HepG2 (cell line): Measurements from ENCODE around the gene HES1. TPM values are rescaled to one million over a fixed set of nuclear protein-coding genes. Genes with fewer than 3 reads are reported as not detected.

Source experiments
- ELF3 ChIP-seq: IDR thresholded peaks from 2 replicates; pipeline ENCODE4 v1.6.1; 2016; ENCODE audit warnings: missing genetic modification reagents, missing compliant biosample characterization
- HIVEP1 ChIP-seq: sonication (generic); formaldehyde crosslinking; IDR thresholded peaks from 2 replicates; pipeline ENCODE4 v1.4.0; 2020; ENCODE audit warnings: mild to moderate bottlenecking, missing genetic modification reagents
- HNF4A ChIP-seq: sonication (generic); formaldehyde crosslinking; IDR thresholded peaks from 2 replicates; pipeline ENCODE4 v1.4.0; 2020; ENCODE audit warnings: missing genetic modification reagents
- KLF9 ChIP-seq: IDR thresholded peaks from 2 replicates; pipeline ENCODE4 v1.6.1; 2016; ENCODE audit warnings: low read depth
- MTA3 ChIP-seq: sonication (generic); formaldehyde crosslinking; IDR thresholded peaks from 2 replicates; pipeline ENCODE4 v1.4.0; 2020; ENCODE audit warnings: missing genetic modification reagents
- NR2F2 ChIP-seq: IDR thresholded peaks from 2 replicates; pipeline ENCODE4 v1.6.1; 2012; ENCODE audit warnings: low read depth, inconsistent platforms, borderline replicate concordance
- SAFB2 ChIP-seq: sonication (generic); formaldehyde crosslinking; IDR thresholded peaks from 2 replicates; pipeline ENCODE4 v1.5.1; 2020; ENCODE audit warnings: missing genetic modification reagents, low read depth, mild to moderate bottlenecking, borderline replicate concordance
- SKI ChIP-seq: fragments of 450-650 bp; IDR thresholded peaks from one replicate; pipeline ENCODE4 v1.6.1; 2018; ENCODE audit warnings: mild to moderate bottlenecking; ENCODE audit not compliant: partially characterized antibody
- SP1 ChIP-seq, 2 experiments: fragments of 450-650 bp in 1 of 2; sonication (generic) in 1 of 2; formaldehyde crosslinking in 1 of 2; IDR thresholded peaks; 2 replicates each; pipeline versions ENCODE4 v1.4.0 to v1.6.1; 2016 to 2020; ENCODE audit warnings: missing genetic modification reagents in 1 of 2
- TP53 ChIP-seq: sonication (generic); formaldehyde crosslinking; conservative IDR thresholded peaks from 2 replicates; pipeline ENCODE4 v1.4.0; 2020; ENCODE audit warnings: missing genetic modification reagents
- ZNF10 ChIP-seq: sonication (generic); formaldehyde crosslinking; IDR thresholded peaks from 2 replicates; pipeline ENCODE4 v1.4.0; 2020; ENCODE audit warnings: mild to moderate bottlenecking, low read depth, missing genetic modification reagents, borderline replicate concordance
- ZNF124 ChIP-seq: sonication (generic); formaldehyde crosslinking; IDR thresholded peaks from 2 replicates; pipeline ENCODE4 v1.4.0; 2020; ENCODE audit warnings: missing genetic modification reagents
- ZNF296 ChIP-seq: sonication (generic); formaldehyde crosslinking; conservative IDR thresholded peaks from 2 replicates; pipeline ENCODE4 v1.5.0; 2020; ENCODE audit warnings: mild to moderate bottlenecking, missing genetic modification reagents
- ZNF44 ChIP-seq: sonication (generic); formaldehyde crosslinking; IDR thresholded peaks from 2 replicates; pipeline ENCODE4 v1.5.1; 2020; ENCODE audit warnings: mild to moderate bottlenecking, missing genetic modification reagents
- ZNF570 ChIP-seq: sonication (generic); formaldehyde crosslinking; IDR thresholded peaks from 2 replicates; pipeline ENCODE4 v1.4.0; 2020; ENCODE audit warnings: mild to moderate bottlenecking, missing genetic modification reagents, borderline replicate concordance
- ZNF616 ChIP-seq: sonication (generic); formaldehyde crosslinking; IDR thresholded peaks from 2 replicates; pipeline ENCODE4 v1.5.0; 2020; ENCODE audit warnings: low read depth, mild to moderate bottlenecking, missing genetic modification reagents
- ZNF674 ChIP-seq: sonication (generic); formaldehyde crosslinking; IDR thresholded peaks from 2 replicates; pipeline ENCODE4 v1.5.0; 2020; ENCODE audit warnings: low read depth, mild to moderate bottlenecking, missing genetic modification reagents
- ZNF788 ChIP-seq: sonication (generic); formaldehyde crosslinking; IDR thresholded peaks from 2 replicates; pipeline ENCODE4 v1.5.0; 2020; ENCODE audit warnings: mild to moderate bottlenecking, missing genetic modification reagents, borderline replicate concordance
- ZNF850 ChIP-seq: sonication (generic); formaldehyde crosslinking; conservative IDR thresholded peaks from 2 replicates; pipeline ENCODE4 v1.9.0; 2021; ENCODE audit warnings: mild to moderate bottlenecking, missing genetic modification reagents
- ZNF878 ChIP-seq: sonication (generic); formaldehyde crosslinking; IDR thresholded peaks from 2 replicates; pipeline ENCODE4 v1.8.1; 2023; ENCODE audit warnings: mild to moderate bottlenecking, missing genetic modification reagents, moderate library complexity
- ZNF883 ChIP-seq: sonication (generic); formaldehyde crosslinking; IDR thresholded peaks from 2 replicates; pipeline ENCODE4 v1.5.1; 2020; ENCODE audit warnings: mild to moderate bottlenecking, missing genetic modification reagents; ENCODE audit errors: not compliant biosample characterization
- polyA plus RNA-seq, 8 experiments: library from polyadenylated mRNA; depleted of rRNA in 3 of 8; stranded (reverse) in 7 of 8; unstranded in 1 of 8; fragments of >200 nt; fragmentation: Illumina TruSeq in 4 of 8; extraction: Trizol in 4 of 8; gene quantifications; 2 replicates each; pipeline versions ENCODE4 v1.2.1 to v1.2.3, GENCODE V29; 2011 to 2016; ENCODE audit warnings: low read depth in 4 of 8, missing spikeins in 1 of 8, mixed read lengths in 1 of 8; ENCODE audit not compliant: insufficient read depth in 1 of 8
- total RNA-seq, 5 experiments: library from RNA; depleted of rRNA; stranded (reverse); fragments of >200 nt; fragmentation: Illumina TruSeq; extraction: Trizol; gene quantifications; 2 replicates each; pipeline ENCODE4 v1.2.3, GENCODE V29; 2016; ENCODE audit warnings: low read depth in 1 of 5
- TF ChIP-seq, protein P1 (sequence below): sonication (generic); formaldehyde crosslinking; IDR thresholded peaks from 2 replicates; pipeline ENCODE4 v1.5.0; 2020; ENCODE audit warnings: missing genetic modification reagents
- TF ChIP-seq, protein P2 (sequence below): sonication (generic); formaldehyde crosslinking; IDR thresholded peaks from 2 replicates; pipeline ENCODE4; 2020; ENCODE audit warnings: missing genetic modification reagents, mild to moderate bottlenecking, borderline replicate concordance
- TF ChIP-seq, protein P3 (sequence below): sonication (generic); formaldehyde crosslinking; IDR thresholded peaks from 2 replicates; pipeline ENCODE4 v1.5.1; 2020; ENCODE audit warnings: mild to moderate bottlenecking, missing genetic modification reagents, moderate library complexity

HES1 gene
- total and polyA plus RNA-seq, 2 of the 13 experiments (the other 11 are each of a cell fraction or from before 2014, with no cell fraction given), result 15.4 to 19.8 TPM

DNA sequence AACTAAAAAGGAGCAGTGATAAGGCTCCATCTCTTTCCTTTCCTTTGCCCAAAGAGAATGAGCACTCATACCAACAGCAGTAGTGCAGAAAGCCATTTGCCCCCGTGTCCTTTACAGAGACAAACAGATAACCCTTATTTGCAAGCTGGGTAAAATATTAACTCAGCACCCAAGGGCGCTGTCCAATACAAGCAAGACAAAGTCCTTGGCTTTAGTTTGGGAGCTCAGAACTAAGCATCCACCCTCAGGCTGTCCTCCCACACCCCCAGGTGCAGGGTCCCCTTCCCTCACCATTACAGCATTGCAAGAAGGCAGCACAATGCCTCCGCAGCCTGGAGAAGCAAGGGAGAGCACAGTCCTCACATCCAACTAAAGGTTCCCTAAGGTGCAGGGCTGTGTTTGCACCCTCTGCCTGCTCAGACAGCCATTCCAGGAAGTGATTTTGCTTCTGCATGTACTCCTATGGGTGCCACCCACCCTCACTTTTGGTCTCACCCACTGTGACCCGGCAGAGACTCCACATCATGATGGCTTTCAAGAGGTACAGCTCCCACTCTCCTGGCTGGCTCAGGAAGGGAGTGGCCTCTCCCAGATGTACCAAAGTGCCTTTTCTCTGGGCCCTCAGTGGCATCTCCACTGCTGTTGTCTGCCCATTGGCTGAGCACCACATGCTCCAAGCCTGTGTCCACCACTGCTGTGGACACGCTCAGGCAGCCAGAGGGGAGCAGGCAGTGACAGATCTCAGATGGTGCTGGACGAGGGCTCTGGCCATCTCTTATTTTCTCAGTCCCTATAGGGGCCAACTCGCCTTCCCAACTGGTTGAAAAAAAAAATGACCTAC, 34.1 kb upstream of the HES1 start (continued):
- TF ChIP-seq, protein P1, sequence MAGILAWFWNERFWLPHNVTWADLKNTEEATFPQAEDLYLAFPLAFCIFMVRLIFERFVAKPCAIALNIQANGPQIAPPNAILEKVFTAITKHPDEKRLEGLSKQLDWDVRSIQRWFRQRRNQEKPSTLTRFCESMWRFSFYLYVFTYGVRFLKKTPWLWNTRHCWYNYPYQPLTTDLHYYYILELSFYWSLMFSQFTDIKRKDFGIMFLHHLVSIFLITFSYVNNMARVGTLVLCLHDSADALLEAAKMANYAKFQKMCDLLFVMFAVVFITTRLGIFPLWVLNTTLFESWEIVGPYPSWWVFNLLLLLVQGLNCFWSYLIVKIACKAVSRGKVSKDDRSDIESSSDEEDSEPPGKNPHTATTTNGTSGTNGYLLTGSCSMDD, result no peak
- no peak for TF ChIP-seq MTA3 (CRISPR knock-in tag)
- no peak for TF ChIP-seq ZNF878
- TF ChIP-seq, protein P2, sequence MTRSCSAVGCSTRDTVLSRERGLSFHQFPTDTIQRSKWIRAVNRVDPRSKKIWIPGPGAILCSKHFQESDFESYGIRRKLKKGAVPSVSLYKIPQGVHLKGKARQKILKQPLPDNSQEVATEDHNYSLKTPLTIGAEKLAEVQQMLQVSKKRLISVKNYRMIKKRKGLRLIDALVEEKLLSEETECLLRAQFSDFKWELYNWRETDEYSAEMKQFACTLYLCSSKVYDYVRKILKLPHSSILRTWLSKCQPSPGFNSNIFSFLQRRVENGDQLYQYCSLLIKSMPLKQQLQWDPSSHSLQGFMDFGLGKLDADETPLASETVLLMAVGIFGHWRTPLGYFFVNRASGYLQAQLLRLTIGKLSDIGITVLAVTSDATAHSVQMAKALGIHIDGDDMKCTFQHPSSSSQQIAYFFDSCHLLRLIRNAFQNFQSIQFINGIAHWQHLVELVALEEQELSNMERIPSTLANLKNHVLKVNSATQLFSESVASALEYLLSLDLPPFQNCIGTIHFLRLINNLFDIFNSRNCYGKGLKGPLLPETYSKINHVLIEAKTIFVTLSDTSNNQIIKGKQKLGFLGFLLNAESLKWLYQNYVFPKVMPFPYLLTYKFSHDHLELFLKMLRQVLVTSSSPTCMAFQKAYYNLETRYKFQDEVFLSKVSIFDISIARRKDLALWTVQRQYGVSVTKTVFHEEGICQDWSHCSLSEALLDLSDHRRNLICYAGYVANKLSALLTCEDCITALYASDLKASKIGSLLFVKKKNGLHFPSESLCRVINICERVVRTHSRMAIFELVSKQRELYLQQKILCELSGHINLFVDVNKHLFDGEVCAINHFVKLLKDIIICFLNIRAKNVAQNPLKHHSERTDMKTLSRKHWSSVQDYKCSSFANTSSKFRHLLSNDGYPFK (CRISPR knock-in tag), result peak; percentile 64; the same call in 1 of the 2 replicates
- no peak for TF ChIP-seq ZNF674
- TF ChIP-seq, protein P3, sequence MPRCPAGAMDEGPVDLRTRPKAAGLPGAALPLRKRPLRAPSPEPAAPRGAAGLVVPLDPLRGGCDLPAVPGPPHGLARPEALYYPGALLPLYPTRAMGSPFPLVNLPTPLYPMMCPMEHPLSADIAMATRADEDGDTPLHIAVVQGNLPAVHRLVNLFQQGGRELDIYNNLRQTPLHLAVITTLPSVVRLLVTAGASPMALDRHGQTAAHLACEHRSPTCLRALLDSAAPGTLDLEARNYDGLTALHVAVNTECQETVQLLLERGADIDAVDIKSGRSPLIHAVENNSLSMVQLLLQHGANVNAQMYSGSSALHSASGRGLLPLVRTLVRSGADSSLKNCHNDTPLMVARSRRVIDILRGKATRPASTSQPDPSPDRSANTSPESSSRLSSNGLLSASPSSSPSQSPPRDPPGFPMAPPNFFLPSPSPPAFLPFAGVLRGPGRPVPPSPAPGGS (CRISPR knock-in tag), result no peak
- peak; percentile 26; the same call in 1 of the 2 replicates for TF ChIP-seq ZNF788 (CRISPR knock-in tag)
- TF ChIP-seq NR2F2, result peak; percentile 66; the same call in 1 of the 2 replicates
- TF ChIP-seq ZNF44, result no peak
- TF ChIP-seq ZNF10, result no peak
- TF ChIP-seq SAFB2, result no peak
- peak; percentile 88 for TF ChIP-seq HNF4A (CRISPR knock-in tag)
- no peak for TF ChIP-seq ZNF850 (CRISPR knock-in tag)
- TF ChIP-seq SP1 (IDR thresholded peaks at IDR 0.05), result no peak
- 0 out of 2 replicates have a peak, but pooled peaks have one; percentile 38 for TF ChIP-seq SP1 (CRISPR knock-in tag; IDR thresholded peaks at IDR 0.05)
- no peak for TF ChIP-seq TP53
- TF ChIP-seq HIVEP1, result no peak
- TF ChIP-seq ZNF883 (CRISPR knock-in tag), result no peak
- TF ChIP-seq SKI, result no peak
- peak; percentile 64 for TF ChIP-seq ELF3 (CRISPR knock-in tag)
- TF ChIP-seq ZNF616 (CRISPR knock-in tag), result no peak
- TF ChIP-seq ZNF296, result no peak
- 0 out of 2 replicates have a peak, but pooled peaks have one; percentile 34 for TF ChIP-seq ZNF570 (CRISPR knock-in tag)
- TF ChIP-seq KLF9 (CRISPR knock-in tag), result no peak
- no peak for TF ChIP-seq ZNF124 (CRISPR knock-in tag)
